Glomerular visceral epithelial cell (primary cell): ENCODE measurements around the gene PRXL2C.
A peak's percentile ranks its signal among the peaks of the same experiment; 100 is the strongest.
"Not testable (repeated sequence)": the region's sequence is repeated elsewhere in the genome, so short reads cannot be mapped to it uniquely, and the experiment has no call there.

Experiments used
- DNase-seq: peaks from one replicate; pipeline ENCODE4 v3.0.0-alpha.2; 2016; ENCODE audit errors: extremely low spot score

PRXL2C gene

GRCh38 chr9:96655198-96655851 lies at the start of gene PRXL2C:
PRXL2C (minus strand) TSS chr9:96655317; CDS start chr9:96655281, 36 bp downstream.
- DNase-seq: peak; percentile 86

- not testable (repeated sequence) for DNase-seq
These were observed 45.7 kb upstream of the PRXL2C start for GRCh38 chr9:96700721-96701375.

GRCh38 chr9:96691326-96691725 lies 36.2 kb upstream of the PRXL2C start:
- DNase-seq: no peak

- DNase-seq: no peak
These were observed 33.8 kb upstream of the PRXL2C start for GRCh38 chr9:96688745-96689464.

GRCh38 chr9:96688187-96688586 lies 33.1 kb upstream of the PRXL2C start:
- DNase-seq: no peak

GRCh38 chr9:96686638-96687335 lies 31.7 kb upstream of the PRXL2C start:
- DNase-seq: no peak

GRCh38 chr9:96680812-96681499 lies 25.8 kb upstream of the PRXL2C start:
- DNase-seq: no peak

- peak; percentile 79 for DNase-seq
These were observed 19.9 kb upstream of the PRXL2C start for GRCh38 chr9:96674906-96675538.

- DNase-seq: not testable (repeated sequence)
These were observed 18.7 kb upstream of the PRXL2C start for GRCh38 chr9:96673786-96674185.

GRCh38 chr9:96668868-96669534 lies 13.9 kb upstream of the PRXL2C start:
- no peak for DNase-seq

GRCh38 chr9:96667363-96667728 lies 12.2 kb upstream of the PRXL2C start:
- DNase-seq: no peak

- peak; percentile 72 for DNase-seq
These were observed 11.7 kb upstream of the PRXL2C start for GRCh38 chr9:96666653-96667362.

- no peak for DNase-seq
These were observed 10.7 kb upstream of the PRXL2C start for GRCh38 chr9:96665789-96666188.

GRCh38 chr9:96663506-96664120 lies 8.5 kb upstream of the PRXL2C start:
- no peak for DNase-seq

- DNase-seq: peak; percentile 25
These were observed 6.6 kb upstream of the PRXL2C start for GRCh38 chr9:96661711-96662110.

GRCh38 chr9:96660692-96661248 lies 5.7 kb upstream of the PRXL2C start:
- DNase-seq: no peak

- DNase-seq: peak; percentile 78
These were observed 493 bp downstream of the PRXL2C start for GRCh38 chr9:96654450-96655197.

GRCh38 chr9:96651626-96652025 lies 3.5 kb downstream of the PRXL2C start:
- no peak for DNase-seq
